Right renal cortex interstitium (tissue), 3 donors: ENCODE data around the gene FRMPD2. TPM values are rescaled to one million over a fixed set of nuclear protein-coding genes. Genes with fewer than 3 reads are reported as not detected.
A peak's percentile ranks its signal among the peaks of the same experiment; 100 is the strongest.
"Not testable (repeated sequence)": the region's sequence is repeated elsewhere in the genome, so short reads cannot be mapped to it uniquely, and the experiment has no call there.

Experiments
- DNase-seq, 3 donors: peaks; one replicate each; pipeline ENCODE4 v3.0.0-alpha.2; 2013; ENCODE audit warnings: low read depth in 3 of 3, low spot score in 2 of 3
- polyA plus RNA-seq, 3 donors: library from polyadenylated mRNA; unstranded; fragments of 120-200 nt; gene quantifications; one replicate each; pipeline ENCODE4 v1.2.1, GENCODE V29; 2013; ENCODE audit not compliant: insufficient read length in 3 of 3

Gene FRMPD2
- polyA plus RNA-seq, 3 donors, result 0.55 to 0.72 (median 0.57) TPM

DNA sequence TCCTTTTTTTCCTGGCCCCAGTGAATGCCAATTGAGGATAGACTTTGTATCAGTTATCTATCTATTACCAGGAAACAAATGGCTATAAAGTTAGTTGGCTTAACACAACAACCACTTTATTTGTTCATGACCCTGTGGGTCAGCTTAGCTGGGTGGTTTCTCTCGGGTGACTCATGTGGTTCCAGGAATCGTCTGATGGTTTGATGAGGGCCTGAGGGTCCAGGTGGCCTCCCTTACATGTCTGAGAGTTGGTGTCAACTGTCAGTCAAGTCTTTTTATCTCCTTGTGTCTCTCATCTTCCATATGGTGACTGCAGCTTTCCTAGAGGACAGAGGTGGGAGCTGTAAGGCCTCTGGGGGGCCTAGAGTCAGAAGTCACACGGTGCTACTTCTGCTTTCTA lies 16.7 kb upstream of the FRMPD2 start:
- DNase-seq, result no peak

DNA sequence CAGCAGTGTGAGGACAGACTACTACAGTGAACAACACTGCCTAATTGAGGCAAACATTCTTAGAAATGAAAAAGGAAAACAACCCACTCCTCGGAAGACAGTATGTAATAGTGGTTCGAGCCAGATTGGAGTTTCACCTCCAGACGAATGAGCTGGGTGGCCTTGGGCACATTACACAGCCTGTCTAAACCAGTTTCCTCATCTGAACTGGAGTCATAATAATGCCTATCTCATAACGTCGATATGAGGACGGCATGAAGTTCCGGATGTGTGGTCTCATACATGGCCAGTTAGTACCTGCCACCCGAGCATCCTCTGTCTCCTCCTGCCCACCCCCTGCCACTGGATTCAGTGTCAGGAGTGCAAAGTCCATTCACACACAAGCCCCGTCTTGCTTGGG lies 15.8 kb upstream of the FRMPD2 start:
- no peak for DNase-seq

DNA sequence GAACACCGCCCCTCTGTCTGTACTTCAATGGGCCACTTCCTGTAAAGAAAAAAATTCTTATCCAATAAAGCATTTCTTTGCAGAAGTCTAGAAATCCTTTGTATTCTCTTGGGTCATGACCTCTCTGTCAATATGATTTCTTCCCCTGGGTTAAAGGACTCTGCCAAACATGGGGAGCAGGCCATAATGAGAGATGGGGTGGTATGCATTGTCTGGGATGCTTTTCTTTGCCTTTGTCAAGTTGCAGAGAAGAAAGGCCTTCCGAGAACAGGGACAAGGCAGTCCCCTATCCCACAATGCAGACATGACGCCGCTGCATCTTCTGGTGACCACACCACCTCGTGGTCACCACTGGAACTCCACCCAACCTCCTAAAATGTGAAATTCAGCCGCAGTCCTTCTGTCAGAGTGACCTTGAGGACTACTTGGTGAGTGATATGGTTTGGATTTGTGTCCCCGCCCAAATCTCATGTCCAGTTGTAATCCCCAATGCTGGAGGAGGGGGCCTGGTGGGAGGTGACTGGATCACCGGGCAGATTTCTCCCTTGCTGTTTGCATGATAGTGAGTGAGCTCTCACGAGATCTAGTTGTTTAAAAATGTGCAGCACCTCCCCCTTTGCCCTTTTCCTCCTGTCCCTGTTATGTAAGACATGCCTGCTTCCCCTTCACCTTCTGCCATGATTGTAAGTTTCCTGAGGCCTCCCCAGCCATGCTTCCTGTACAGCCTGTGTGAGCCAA lies 15.2 kb upstream of the FRMPD2 start:
- DNase-seq, result peak in 1 of 3 donors; percentile 31

DNA sequence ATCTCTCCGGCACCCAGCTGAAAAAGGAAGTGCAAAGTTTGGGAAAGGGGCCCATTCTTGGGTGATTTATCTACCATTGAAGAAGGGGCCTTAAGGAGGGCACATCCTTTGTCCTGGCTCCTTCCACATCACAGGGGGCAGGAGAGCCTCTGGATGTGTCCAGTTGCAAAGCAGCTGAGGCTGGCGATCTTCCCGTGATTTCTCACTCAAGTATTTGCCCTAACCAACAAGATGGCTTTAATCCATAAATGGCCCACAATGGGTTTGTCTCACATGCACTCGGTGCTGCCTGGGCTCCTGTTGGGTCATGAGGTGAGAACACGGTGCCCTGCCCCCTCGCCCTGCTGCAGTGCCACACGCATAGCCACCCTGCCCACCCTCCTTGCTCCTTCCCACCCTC lies 14.2 kb upstream of the FRMPD2 start:
- DNase-seq, result no peak

DNA sequence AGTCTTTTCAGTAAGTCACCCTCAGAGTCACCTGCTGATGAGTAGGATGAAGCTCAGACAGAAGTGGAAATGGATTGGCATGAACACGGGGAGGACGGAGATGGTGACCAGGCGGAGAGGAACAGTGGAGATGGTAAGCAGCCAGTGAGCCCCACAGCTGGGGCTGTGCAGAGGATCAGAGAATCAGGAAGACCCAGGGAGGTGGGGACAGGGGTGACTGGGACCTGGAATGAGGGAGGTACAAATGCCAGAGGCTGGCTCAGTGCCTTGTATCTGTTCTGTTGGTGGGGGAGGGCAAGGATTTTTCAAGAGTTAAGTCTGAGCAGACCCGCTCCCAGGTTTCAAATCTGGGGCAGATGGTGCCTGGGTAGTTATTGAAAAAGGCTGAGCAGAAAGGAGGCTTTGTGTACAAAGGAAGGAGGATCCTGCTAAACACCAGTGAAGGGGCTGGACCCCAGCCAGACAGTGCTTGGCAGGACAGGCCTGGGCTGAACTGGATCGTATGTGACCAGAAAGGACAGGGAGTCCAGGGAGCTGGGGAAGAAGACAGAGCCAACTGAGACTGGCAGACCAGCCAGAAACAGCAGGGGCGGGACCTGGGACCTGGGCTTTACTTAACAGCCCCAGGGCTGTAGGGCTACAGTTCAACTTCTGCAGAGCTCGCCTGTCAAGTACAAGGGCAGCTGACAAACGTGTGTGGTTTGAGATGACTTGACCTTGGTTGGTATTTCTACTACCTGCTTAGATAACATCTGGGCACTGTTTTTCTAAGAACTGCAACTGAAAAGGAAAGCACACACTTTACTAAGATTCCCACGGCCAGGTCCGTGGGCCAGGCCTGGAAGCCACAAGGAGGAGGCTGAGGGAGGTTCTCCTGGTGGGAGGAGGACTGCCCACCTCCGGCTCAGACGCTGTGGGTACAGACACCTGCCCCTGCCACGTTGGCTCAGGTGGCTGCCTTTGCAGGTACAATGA lies 13.2 kb upstream of the FRMPD2 start:
- DNase-seq, result no peak

DNA sequence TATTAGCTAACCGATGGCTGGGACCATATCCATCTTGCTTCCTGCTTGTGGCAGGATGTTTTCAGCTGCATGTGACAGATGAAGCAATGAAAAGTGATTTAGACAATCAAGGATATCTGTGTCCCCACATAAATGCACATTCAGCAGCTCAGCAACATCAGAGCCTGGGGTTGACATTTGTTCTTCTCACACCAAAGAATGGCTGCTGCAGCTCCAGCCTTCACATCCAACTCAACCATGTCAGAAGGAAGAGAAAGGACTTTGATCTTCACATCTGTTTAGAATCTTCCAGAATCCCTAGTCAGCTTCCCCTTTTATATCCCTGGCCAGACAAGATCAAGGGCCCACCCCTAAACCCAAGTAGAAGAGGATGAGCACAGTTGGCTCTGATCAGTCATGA lies 11.9 kb upstream of the FRMPD2 start:
- DNase-seq, result no peak

DNA sequence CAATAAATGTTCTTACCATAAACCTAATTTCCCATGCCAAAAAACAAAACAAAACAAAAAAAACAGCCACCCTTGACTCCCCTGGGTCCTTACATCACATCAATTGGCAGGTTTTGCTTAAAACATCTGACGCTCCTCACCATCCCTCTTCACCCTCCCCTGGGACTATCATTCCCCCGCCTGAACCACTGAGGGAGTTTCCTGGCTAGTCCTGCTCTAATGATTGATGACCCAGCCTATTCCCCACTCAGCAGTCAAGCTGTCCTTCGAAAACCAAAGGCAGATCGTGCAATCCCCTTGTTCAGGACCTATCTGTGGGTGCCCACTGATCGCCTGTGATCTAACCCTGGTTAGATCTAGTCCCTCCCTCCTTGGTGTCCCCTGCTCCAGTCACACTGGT lies 11.2 kb upstream of the FRMPD2 start:
- DNase-seq, result no peak

DNA sequence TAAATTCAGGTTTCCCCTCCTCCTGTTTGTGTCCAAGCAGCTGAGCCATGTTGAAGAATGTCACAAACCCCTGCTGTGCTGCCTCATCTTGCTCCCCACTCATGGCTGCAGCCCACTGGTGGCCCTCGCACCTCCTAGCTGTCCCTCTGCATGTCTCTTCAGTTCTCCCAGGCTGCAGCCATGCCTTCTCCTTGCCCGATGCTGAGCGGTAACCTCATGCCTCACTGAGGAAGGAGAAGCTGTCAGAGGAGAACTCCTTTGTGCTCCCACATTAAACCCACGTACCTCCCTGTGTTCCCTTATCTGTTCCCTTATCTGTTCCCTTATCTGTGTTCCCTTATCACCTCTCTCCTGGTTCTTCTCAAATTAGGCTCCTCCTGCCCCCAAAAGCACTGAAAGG lies 10.3 kb upstream of the FRMPD2 start:
- DNase-seq, result no peak

DNA sequence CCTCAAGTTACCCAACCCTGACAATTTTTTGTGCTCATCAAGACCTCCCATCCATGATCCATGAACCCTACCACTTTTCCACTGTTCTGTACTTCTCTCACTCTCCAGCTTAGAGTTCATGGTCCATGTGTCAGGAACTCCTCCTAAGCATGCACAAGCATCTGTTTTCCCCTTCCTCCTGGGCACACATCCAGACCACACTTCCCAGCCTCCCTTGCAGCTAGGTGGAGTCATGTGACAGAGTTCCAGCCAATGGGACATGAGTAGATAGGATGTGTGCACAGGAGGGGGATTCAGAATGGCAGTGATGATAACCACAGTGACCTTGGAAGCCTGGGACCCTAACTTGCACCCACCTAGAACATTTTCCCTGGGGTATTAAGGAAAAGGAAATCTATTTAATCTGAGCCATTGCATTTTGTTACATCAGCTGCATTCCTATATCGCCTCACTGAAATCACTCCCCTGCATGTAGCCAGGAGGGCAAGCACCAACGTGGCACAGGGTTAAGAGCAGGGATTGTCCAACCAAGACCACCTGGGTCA lies 9.6 kb upstream of the FRMPD2 start:
- DNase-seq, result no peak

DNA sequence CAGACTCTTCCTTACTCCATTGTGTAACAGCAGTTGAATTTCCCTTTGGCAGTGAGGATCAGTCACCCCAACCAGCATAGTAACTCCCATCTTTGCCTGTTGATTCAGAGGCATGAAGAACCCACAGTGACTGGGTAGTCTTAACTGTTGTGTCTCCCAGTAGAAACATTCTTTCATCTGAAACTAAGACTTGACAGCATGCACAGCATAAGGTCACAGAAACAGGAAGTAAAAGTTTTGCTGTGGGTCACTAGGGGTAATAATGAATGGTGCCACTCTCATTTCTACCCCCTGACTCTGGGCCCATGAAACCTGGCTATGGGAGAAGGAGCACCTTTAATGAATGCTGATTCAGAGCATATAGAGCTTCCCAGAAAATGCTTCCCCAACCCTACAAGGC lies 8.3 kb upstream of the FRMPD2 start:
- no peak for DNase-seq

DNA sequence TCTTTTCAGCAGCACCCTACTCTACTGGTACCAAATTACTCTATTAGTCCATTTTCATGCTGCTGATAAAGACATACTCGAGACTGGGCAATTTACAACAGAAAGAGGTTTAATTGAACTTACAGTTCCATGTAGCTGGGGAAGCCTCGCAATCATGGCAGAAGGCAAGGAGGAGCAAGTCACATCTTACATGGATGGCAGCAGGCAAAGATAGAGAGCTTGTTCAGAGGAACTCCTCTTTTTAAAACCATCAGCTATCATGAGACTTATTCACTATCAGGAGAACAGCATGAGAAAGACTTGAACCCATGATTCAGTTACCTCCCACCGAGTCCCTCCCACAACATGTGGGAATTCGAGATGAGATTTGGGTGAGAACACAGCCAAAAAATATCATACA lies 7.2 kb upstream of the FRMPD2 start:
- not testable (repeated sequence) for DNase-seq

DNA sequence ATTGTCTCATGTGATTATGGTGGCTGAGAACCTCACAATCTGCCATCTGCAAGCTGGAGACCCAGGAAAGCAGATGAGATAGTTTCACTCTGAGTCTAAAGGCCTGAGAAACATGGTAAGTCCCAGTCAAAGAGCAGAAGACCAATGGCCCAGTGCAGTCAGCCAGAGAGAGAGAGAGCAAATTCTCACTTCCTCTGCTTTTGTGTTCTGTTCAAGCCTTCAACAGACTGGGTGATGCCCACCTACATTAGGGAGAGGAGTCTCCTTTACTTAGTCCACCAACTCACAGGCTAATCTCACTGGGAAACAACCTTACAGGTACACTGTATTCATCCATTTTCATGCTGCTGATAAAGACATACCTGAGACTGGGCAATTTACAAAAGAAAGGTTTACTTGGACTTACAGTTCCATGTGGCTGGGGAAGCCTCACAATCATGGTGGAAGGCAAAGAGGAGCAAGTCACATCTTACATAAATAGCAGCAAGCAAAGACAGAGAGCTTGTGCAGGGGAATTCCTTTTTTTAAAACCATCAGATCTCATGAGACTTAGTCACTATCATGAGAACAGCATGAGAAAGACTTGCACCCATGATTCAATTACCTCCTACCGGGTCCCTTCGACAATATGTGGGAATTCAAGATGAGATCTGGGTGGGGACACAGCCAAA lies 4.7 kb upstream of the FRMPD2 start:
- DNase-seq, result no peak

DNA sequence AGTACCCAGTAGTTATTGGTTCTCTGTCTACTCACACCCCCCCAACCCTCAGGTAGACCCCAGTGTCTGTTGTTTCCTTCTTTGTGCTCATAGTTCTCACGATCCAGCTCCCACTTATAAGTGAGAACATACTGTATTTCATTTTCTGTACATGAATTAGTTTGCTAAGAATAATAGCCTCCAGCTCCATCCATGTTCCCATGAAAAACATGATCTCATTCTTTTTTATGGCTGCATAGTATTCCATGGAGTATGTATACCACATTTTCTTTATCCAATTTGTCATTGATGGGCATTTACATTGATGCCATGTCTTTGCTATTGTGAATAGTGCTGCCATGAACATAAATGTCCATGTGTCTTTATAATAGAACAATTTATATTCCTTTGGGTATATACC lies 2.6 kb upstream of the FRMPD2 start:
- no peak for DNase-seq

DNA sequence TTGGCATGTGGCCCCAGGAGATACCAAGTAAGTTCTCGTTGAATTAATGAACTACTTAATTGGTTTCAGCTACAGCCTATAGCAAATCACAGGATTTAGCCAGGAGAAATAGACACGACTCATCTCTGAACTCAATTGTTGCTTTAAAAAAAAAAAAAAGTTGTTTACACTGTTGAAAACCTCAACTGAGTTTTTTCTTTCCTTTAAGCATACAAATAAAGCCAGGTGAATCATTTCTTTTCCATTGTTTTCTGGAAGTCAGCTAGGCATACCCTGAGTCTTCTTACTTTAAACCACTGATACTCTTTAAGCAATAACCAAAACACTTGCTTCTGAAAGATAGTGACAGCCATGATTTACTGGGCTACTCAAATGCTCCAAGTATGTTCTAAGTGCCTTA lies 755 bp downstream of the FRMPD2 start:
- DNase-seq, result no peak

DNA sequence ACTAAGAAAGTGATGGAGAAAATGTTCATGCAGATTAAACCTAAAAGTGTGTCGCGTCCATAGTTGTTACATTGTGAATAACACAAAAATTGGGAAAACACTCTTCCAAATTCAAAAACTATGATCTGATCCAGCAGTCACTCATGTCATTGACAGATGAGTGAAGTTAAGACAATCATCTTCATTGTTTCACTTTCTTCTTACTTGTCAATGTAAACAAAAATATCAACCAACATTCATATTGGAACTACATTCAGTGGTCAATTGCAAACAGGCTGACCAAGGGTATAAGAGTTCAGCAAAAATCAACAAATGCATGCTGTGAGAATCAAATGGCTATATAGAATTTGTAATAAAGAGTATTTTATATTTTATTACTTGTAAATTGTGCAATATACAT lies 1.8 kb downstream of the FRMPD2 start:
- DNase-seq, result no peak

DNA sequence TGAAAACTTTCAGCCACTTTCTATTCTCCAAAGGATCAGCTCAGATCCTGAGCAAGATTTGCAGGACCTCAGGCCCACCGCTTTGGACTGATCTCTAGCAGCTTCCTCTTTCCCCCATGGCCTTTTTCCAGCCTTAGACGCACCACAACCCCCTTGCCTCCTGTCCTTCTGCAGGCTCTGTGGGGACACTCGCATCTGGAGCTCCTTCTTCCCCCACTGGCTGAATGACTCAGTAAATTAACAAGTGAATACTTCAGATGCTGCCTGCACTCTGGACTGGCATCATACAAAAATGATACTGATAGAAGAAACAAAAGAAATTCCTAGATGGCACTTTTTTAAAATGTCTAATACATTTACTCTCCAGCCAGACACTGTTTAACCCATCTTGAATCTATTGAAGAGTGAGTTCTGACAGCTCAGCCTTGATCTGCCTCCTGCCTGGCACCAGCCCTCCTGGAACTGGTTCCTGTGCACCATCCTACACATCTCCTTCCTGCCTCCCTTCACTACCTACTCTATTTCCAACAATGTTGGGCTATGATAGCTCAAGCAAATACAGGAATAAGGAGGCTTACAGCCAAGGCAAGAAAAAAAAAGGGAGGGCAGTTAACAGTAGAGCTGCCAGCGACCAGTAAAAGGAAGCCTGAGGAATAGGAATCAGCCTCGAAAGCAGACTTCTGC lies 3.3 kb downstream of the FRMPD2 start:
- DNase-seq, result no peak

DNA sequence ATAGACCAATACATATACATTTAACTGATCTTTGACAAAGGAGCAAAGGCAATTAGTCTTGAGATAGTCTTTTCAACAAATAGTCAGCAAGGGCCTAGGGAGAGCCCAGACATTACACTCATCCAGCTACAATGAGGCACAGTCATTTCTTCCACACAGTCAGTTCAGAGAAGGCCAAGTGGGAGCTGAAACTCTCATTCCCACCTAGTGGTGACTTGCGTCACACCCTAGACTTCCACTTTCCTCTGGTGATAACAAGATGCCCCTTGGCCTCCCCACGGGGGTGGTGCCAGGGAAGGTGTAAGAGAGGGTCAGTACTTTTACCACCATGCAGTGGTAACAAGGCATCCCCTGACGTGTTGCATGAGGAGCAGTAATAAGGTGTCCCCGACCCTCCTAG lies 8.0 kb downstream of the FRMPD2 start:
- no peak for DNase-seq

DNA sequence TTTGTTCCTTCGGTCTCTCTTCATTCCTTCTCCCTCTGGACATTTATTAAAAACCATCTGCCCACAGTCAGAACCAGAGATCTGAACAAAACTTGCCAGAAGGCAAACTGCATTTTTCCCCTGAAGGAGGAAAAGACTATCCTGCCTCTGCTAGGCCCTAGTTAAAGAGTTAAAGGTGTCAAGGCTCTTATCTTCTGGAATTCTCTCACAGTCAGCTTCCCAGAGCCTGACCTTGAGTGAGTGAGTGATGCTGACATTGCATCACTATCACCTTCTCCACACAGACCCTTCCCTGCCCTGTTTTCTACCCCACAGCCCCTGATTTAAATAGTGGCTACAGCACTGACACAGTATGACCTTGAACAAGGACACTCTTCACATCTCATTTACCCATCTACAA lies 16.4 kb downstream of the FRMPD2 start:
- no peak for DNase-seq

DNA sequence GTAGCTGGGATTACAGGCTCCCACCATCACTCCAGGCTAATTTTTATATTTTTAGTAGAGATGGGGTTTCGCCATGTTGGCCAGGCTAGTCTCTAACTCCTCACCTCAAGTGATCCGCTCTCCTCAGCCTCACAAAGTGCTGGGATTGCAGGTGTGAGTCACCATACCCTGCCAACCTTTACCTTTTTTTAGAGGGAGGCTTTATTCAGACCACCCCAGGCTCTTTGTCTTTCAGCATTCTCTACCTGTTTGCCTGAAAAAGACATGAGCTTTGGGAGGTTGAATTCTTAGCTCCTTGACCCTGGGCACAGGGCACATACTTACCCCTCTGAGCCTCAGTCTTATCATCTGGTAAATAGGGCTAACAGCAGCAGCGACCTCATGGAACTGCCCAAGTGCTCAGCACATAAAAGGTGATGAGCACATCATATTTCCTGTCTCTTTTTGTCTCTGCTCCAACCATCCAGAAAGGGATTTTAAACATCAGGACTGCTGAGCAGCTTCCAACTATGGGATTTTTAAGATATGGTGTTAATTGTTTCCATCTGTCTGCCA lies 17.0 kb downstream of the FRMPD2 start:
- DNase-seq, result no peak

DNA sequence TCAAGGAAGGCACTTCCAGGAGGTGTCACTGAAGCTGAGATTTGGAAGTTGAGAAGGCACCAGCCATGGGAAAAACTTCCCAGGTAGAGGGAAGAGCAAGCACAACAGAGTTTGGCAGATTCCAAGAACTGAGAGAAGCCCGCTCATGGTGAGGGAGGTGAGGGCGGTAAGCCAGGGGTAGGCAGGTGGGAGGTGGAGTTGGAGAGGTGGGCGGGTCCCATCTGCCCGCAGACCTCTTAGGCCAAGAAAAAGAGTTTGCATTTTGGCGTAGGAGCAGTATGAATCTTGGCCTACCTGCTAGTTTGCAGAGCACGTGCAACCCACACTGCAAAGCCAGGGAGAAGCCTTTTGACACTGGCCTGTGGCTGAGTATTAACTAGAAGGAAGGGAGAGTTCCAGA lies 18.8 kb downstream of the FRMPD2 start:
- no peak for DNase-seq
